ENCODE results near the gene SLC26A8. TPM values are rescaled to one million over a fixed set of nuclear protein-coding genes. Genes with fewer than 3 reads are reported as not detected.
"Not testable (repeated sequence)": the region's sequence is repeated elsewhere in the genome, so short reads cannot be mapped to it uniquely, and the experiment has no call there.

SLC26A8 gene
- total and polyA plus RNA-seq, 4 donors, result 0.20 to 1.1 (median 0.48) TPM

GRCh38 chr6:36033935-36034334, 9.5 kb upstream of the SLC26A8 start:
- H3K9ac ChIP-seq (ENCODE audit: insufficient read depth in 1 of 2, low read length in 2 of 2), result no peak overlapping the region
- H3K4me3 ChIP-seq, result no peak overlapping the region
- H3K27me3 ChIP-seq (ENCODE audit: control insufficient read depth in 3 of 3, insufficient read depth in 3 of 3, low read length in 2 of 3), result no peaks in the 10 kb centered on the region
- no peak for ATAC-seq (ENCODE audit: insufficient read depth, low FRiP score)
- WGBS, 2 donors, result 20 to 46% methylated on average over 3 of the region's 3 CpGs
- TF ChIP-seq CTCF (IDR thresholded peaks at IDR 0.05; ENCODE audit: control extremely low read depth, extremely low read depth), result no peak
- peaks cover 0 to 1% (median 0%) of the 10 kb centered on the region in 4 donors for H3K36me3 ChIP-seq (ENCODE audit: control insufficient read depth in 4 of 4, insufficient read depth in 4 of 4, low read length in 4 of 4)
- peaks cover 1 to 73% (median 27%) of the 10 kb centered on the region in 5 donors for H3K4me1 ChIP-seq (ENCODE audit: control insufficient read depth in 5 of 5, insufficient read depth in 5 of 5, low read length in 5 of 5)
- H3K9me3 ChIP-seq (ENCODE audit: control insufficient read depth in 4 of 4, insufficient read depth in 3 of 4, low read length in 3 of 4), result no peaks in the 10 kb centered on the region
- H3K27ac ChIP-seq (ENCODE audit: low read depth in 1 of 2, low read length in 1 of 2), result no peak overlapping the region
- peak in 1 of 3 donors; percentile 38 for DNase-seq

- 91 to 95% methylated on average over 10 of the region's 10 CpGs for WGBS, 2 donors
- H3K9ac ChIP-seq (ENCODE audit: insufficient read depth in 1 of 2, low read length in 2 of 2); H3K9me3 ChIP-seq (ENCODE audit: control insufficient read depth in 4 of 4, insufficient read depth in 3 of 4, low read length in 3 of 4); H3K36me3 ChIP-seq (ENCODE audit: control insufficient read depth in 4 of 4, insufficient read depth in 4 of 4, low read length in 4 of 4); H3K4me3 ChIP-seq; H3K27me3 ChIP-seq (ENCODE audit: control insufficient read depth in 3 of 3, insufficient read depth in 3 of 3, low read length in 2 of 3); ATAC-seq (ENCODE audit: insufficient read depth, low FRiP score); H3K27ac ChIP-seq (ENCODE audit: low read depth in 1 of 2, low read length in 1 of 2); DNase-seq: not testable (repeated sequence)
- H3K4me1 ChIP-seq (ENCODE audit: control insufficient read depth in 5 of 5, insufficient read depth in 5 of 5, low read length in 5 of 5), result peaks cover 0 to 66% (median 22%) of the 10 kb centered on the region in 5 donors
Measured at GRCh38 chr6:36033144-36033543, 8.7 kb upstream of the SLC26A8 start.

- Histone ChIP-seq H3K4me3 (no peak overlapping the region), H3K27ac (ENCODE audit: low read depth in 1 of 2, low read length in 1 of 2) (no peak overlapping the region), H3K4me1 (ENCODE audit: control insufficient read depth in 5 of 5, insufficient read depth in 5 of 5, low read length in 5 of 5) (peaks cover 0 to 60% (median 14%) of the 10 kb centered on the region in 5 donors), H3K36me3 (ENCODE audit: control insufficient read depth in 4 of 4, insufficient read depth in 4 of 4, low read length in 4 of 4) (peaks cover 0 to 8% (median under 1%) of the 10 kb centered on the region in 4 donors), H3K9me3 (ENCODE audit: control insufficient read depth in 4 of 4, insufficient read depth in 3 of 4, low read length in 3 of 4) (no peaks in the 10 kb centered on the region), H3K9ac (ENCODE audit: insufficient read depth in 1 of 2, low read length in 2 of 2) (no peak overlapping the region), H3K27me3 (ENCODE audit: control insufficient read depth in 3 of 3, insufficient read depth in 3 of 3, low read length in 2 of 3) (no peaks in the 10 kb centered on the region)
- ATAC-seq (ENCODE audit: insufficient read depth, low FRiP score) (no peak), DNase-seq (no peak)
- WGBS, 2 donors, result 22 to 70% methylated on average over 1 of the region's 1 CpG
- no peak for TF ChIP-seq CTCF (IDR thresholded peaks at IDR 0.05; ENCODE audit: control extremely low read depth, extremely low read depth)
Measured at GRCh38 chr6:36032261-36032660, 7.8 kb upstream of the SLC26A8 start.

- Histone ChIP-seq H3K4me1 (ENCODE audit: control insufficient read depth in 5 of 5, insufficient read depth in 5 of 5, low read length in 5 of 5) (peaks cover under 1 to 52% (median 5%) of the 10 kb centered on the region in 5 donors), H3K36me3 (ENCODE audit: control insufficient read depth in 4 of 4, insufficient read depth in 4 of 4, low read length in 4 of 4) (peaks cover 0 to 8% (median under 1%) of the 10 kb centered on the region in 4 donors), H3K9ac (ENCODE audit: insufficient read depth in 1 of 2, low read length in 2 of 2) (peak overlapping the region in 1 of 2 donors; percentile 93), H3K27ac (ENCODE audit: low read depth in 1 of 2, low read length in 1 of 2) (no peak overlapping the region), H3K4me3 (no peak overlapping the region), H3K27me3 (ENCODE audit: control insufficient read depth in 3 of 3, insufficient read depth in 3 of 3, low read length in 2 of 3) (no peaks in the 10 kb centered on the region), H3K9me3 (ENCODE audit: control insufficient read depth in 4 of 4, insufficient read depth in 3 of 4, low read length in 3 of 4) (no peaks in the 10 kb centered on the region)
- TF ChIP-seq CTCF (IDR thresholded peaks at IDR 0.05; ENCODE audit: control extremely low read depth, extremely low read depth), result no peak
- peak in 2 of 3 donors; percentile 85 to 94 for DNase-seq
- ATAC-seq (ENCODE audit: insufficient read depth, low FRiP score), result no peak
- WGBS, 2 donors, result 4% methylated on average over 6 of the region's 6 CpGs
Measured at GRCh38 chr6:36029464-36029863, 5.0 kb upstream of the SLC26A8 start.

Measured in lung (tissue), 12 donors.